Karpas-422 (cell line): ENCODE data around the gene CYSTM1. TPM values are rescaled to one million over a fixed set of nuclear protein-coding genes. Genes with fewer than 3 reads are reported as not detected.

Source experiments
- DNase-seq: peaks from one replicate; pipeline ENCODE4 v3.0.0-alpha.2; 2015
- H2AFZ ChIP-seq: fragments of 200-600 bp; sonication (generic); 2 replicates; pipeline ENCODE4 v1.6.1; 2014; ENCODE audit warnings: antibody characterized with exemption, low read length, mixed read lengths
- H3K27ac ChIP-seq: fragments of 200-600 bp; sonication (generic); 2 replicates; pipeline ENCODE4 v1.5.1; 2014; ENCODE audit warnings: mild to moderate bottlenecking, low read length, moderate library complexity
- H3K27me3 ChIP-seq: fragments of 200-600 bp; sonication (generic); 2 replicates; pipeline ENCODE4 v1.6.1; 2014; ENCODE audit warnings: low read length, mixed read lengths
- H3K36me3 ChIP-seq: fragments of 200-600 bp; sonication (generic); 2 replicates; pipeline ENCODE4 v1.6.1; 2014; ENCODE audit warnings: low read length, mixed read lengths; ENCODE audit not compliant: insufficient read depth
- H3K4me1 ChIP-seq: fragments of 200-600 bp; sonication (generic); 2 replicates; pipeline ENCODE4 v1.6.1; 2014; ENCODE audit warnings: mild to moderate bottlenecking, low read length, mixed read lengths
- H3K4me2 ChIP-seq: fragments of 200-600 bp; sonication (generic); 2 replicates; pipeline ENCODE4 v1.6.1; 2014; ENCODE audit warnings: low read length, low read depth, mild to moderate bottlenecking; ENCODE audit not compliant: poor library complexity, severe bottlenecking
- H3K4me3 ChIP-seq: fragments of 200-600 bp; sonication (generic); 2 replicates; pipeline ENCODE4 v1.5.1; 2014; ENCODE audit warnings: mild to moderate bottlenecking, antibody characterized with exemption, low read length, mixed read lengths
- H3K79me2 ChIP-seq: fragments of 200-600 bp; sonication (generic); 2 replicates; pipeline ENCODE4 v1.6.1; 2014; ENCODE audit warnings: mild to moderate bottlenecking, low read length, mixed read lengths
- H3K9ac ChIP-seq: fragments of 200-600 bp; sonication (generic); 2 replicates; pipeline ENCODE4 v1.6.0; 2014; ENCODE audit warnings: low read length
- H3K9me2 ChIP-seq: fragments of 200-600 bp; sonication (generic), shearing (Covaris generic); replicated peaks from 2 replicates; pipeline ENCODE4 v1.6.0; 2014; ENCODE audit warnings: mild to moderate bottlenecking, low read length, moderate library complexity; ENCODE audit not compliant: insufficient read depth
- H3K9me3 ChIP-seq: fragments of 300-700, 200-600 bp; sonication (generic); 2 replicates; pipeline ENCODE4 v1.6.1; 2014; ENCODE audit warnings: low read length, mixed read lengths
- H4K20me1 ChIP-seq: fragments of 200-600 bp; sonication (generic); 2 replicates; pipeline ENCODE4 v1.6.1; 2014; ENCODE audit warnings: mild to moderate bottlenecking, antibody characterized with exemption, low read length, low read depth; ENCODE audit not compliant: insufficient read depth
- total RNA-seq: library from RNA; depleted of rRNA; stranded (reverse); fragments of >200 nt; shearing (Covaris generic); gene quantifications from 2 replicates; pipeline ENCODE4 v1.2.3, GENCODE V29; 2014; ENCODE audit warnings: low replicate concordance

The CYSTM1 gene
- total RNA-seq, 1 experiment from 2014 or later: 28.5 TPM

DNA sequence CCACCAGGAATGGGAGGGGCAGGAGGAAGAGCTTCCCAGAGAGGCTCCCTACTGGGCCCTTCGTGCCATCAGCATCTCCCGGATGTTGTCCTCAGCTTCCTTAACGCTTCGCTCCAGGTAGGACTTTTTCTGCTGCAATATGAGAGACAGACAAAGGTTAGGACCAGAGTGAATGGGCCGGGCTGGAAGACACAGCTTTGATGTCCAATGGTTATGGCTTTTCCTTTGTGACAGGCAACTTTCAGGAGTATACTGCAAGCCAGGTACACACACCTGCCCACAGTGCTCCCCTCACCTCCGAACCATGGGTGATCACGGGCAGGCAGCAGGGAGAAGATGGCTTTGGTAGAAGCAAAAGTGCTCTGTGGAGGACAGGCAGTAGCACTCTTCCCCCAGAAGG lies 70.9 kb downstream of the CYSTM1 start:
- Histone ChIP-seq H3K9me2 (no peaks in the 10 kb centered on the region), H3K27ac (no peak overlapping the region), H4K20me1 (no peaks in the 10 kb centered on the region), H3K4me3 (no peak overlapping the region), H3K27me3 (no peaks in the 10 kb centered on the region), H3K9ac (no peak overlapping the region), H3K4me1 (peaks cover 15% of the 10 kb centered on the region), H3K9me3 (no peaks in the 10 kb centered on the region), H3K36me3 (no peaks in the 10 kb centered on the region), H3K4me2 (no peak overlapping the region), H3K79me2 (0 out of 2 replicates have a peak, but pooled peaks cover 2% of the 10 kb centered on the region), H2AFZ (no peak overlapping the region)
- no peak for DNase-seq

- no peaks in the 10 kb centered on the region for H3K9me3 ChIP-seq
- H3K36me3 ChIP-seq: no peaks in the 10 kb centered on the region
- H3K4me1 ChIP-seq: peaks cover 15% of the 10 kb centered on the region
- no peaks in the 10 kb centered on the region for H4K20me1 ChIP-seq
- no peak for DNase-seq
- H3K9ac ChIP-seq: no peak overlapping the region
- no peak overlapping the region for H2AFZ ChIP-seq
- no peak overlapping the region for H3K4me3 ChIP-seq
- no peaks in the 10 kb centered on the region for H3K27me3 ChIP-seq
- no peaks in the 10 kb centered on the region for H3K9me2 ChIP-seq
- no peak overlapping the region for H3K4me2 ChIP-seq
- H3K27ac ChIP-seq: no peak overlapping the region
- H3K79me2 ChIP-seq: 0 out of 2 replicates have a peak, but pooled peaks cover 4% of the 10 kb centered on the region
Measured at GRCh38 chr5:140246378-140247122, 71.6 kb downstream of the CYSTM1 start.

GRCh38 chr5:140248414-140248813 lies 73.4 kb downstream of the CYSTM1 start:
- H2AFZ ChIP-seq: no peak overlapping the region
- no peaks in the 10 kb centered on the region for H3K9me3 ChIP-seq
- no peak for DNase-seq
- H4K20me1 ChIP-seq: no peaks in the 10 kb centered on the region
- H3K27me3 ChIP-seq: no peaks in the 10 kb centered on the region
- H3K9ac ChIP-seq: no peak overlapping the region
- H3K27ac ChIP-seq: no peak overlapping the region
- no peak overlapping the region for H3K4me3 ChIP-seq
- H3K79me2 ChIP-seq: 0 out of 2 replicates have a peak, but pooled peaks cover 10% of the 10 kb centered on the region
- no peak overlapping the region for H3K4me2 ChIP-seq
- no peaks in the 10 kb centered on the region for H3K36me3 ChIP-seq
- peaks cover 15% of the 10 kb centered on the region for H3K4me1 ChIP-seq
- no peaks in the 10 kb centered on the region for H3K9me2 ChIP-seq

DNA sequence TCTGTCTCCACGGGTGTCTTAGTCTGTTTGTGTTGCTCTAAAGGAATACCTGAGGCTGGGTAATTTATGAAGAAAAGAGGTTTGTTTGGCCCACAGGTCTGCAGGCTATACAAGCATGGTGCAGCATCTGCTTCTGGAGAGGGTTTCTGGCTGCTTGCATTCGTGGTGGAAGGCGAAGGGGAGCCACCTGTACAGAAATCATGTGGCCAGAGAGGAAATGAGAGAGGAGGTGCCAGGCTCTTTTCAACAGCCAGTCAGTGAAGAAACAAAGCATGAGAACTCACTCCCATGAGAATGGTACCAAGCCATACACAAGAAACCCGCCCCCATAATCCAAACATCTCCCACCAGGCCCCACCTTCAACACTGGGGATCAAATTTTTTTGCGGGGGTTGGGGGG lies 74.5 kb downstream of the CYSTM1 start:
- H3K9ac ChIP-seq: no peak overlapping the region
- no peak overlapping the region for H3K27ac ChIP-seq
- no peaks in the 10 kb centered on the region for H3K9me2 ChIP-seq
- H3K4me1 ChIP-seq: peaks cover 15% of the 10 kb centered on the region
- no peaks in the 10 kb centered on the region for H4K20me1 ChIP-seq
- no peak overlapping the region for H3K4me2 ChIP-seq
- no peaks in the 10 kb centered on the region for H3K9me3 ChIP-seq
- H3K79me2 ChIP-seq: peaks cover 14% of the 10 kb centered on the region; the same call in 1 of the 2 replicates
- no peaks in the 10 kb centered on the region for H3K27me3 ChIP-seq
- DNase-seq: no peak
- H3K36me3 ChIP-seq: no peaks in the 10 kb centered on the region
- H3K4me3 ChIP-seq: no peak overlapping the region
- no peak overlapping the region for H2AFZ ChIP-seq

GRCh38 chr5:140250386-140250785 lies 75.4 kb downstream of the CYSTM1 start:
- Histone ChIP-seq H3K9ac (no peak overlapping the region), H3K4me1 (peaks cover 7% of the 10 kb centered on the region), H3K9me3 (no peaks in the 10 kb centered on the region), H3K79me2 (peaks cover 14% of the 10 kb centered on the region; the same call in 1 of the 2 replicates), H3K36me3 (no peaks in the 10 kb centered on the region), H3K27ac (no peak overlapping the region), H3K9me2 (no peaks in the 10 kb centered on the region), H2AFZ (no peak overlapping the region), H4K20me1 (no peaks in the 10 kb centered on the region), H3K4me3 (no peak overlapping the region), H3K4me2 (no peak overlapping the region), H3K27me3 (no peaks in the 10 kb centered on the region)
- DNase-seq: no peak

DNA sequence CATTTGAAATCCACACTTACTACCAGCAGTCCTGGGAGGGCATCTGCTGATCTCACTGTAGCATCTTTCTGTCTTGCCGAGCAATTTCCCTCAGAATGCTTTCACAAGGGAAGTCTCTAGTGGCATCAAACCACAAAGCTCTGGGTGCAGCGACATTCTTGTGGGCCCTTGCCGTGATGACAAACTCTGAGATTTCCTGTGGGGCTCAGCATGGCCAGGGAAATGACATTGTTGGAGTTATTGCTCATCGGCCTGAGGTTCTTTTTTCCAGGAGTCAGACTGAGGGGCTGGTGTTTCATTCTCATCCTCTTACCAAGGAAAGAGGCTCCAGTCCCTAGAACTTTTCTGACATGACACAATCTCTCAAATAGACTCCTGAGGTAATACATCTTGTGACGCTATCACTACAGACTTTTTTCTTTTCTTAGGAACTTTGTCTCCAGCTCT lies 76.6 kb downstream of the CYSTM1 start:
- Histone ChIP-seq H3K9me2 (no peaks in the 10 kb centered on the region), H4K20me1 (no peaks in the 10 kb centered on the region), H3K9me3 (no peaks in the 10 kb centered on the region), H3K4me1 (no peaks in the 10 kb centered on the region), H3K36me3 (no peaks in the 10 kb centered on the region), H3K27me3 (no peaks in the 10 kb centered on the region), H3K4me2 (no peak overlapping the region), H3K9ac (no peak overlapping the region), H3K4me3 (no peak overlapping the region), H3K27ac (no peak overlapping the region), H2AFZ (no peak overlapping the region), H3K79me2 (peaks cover 23% of the 10 kb centered on the region)
- no peak for DNase-seq

DNA sequence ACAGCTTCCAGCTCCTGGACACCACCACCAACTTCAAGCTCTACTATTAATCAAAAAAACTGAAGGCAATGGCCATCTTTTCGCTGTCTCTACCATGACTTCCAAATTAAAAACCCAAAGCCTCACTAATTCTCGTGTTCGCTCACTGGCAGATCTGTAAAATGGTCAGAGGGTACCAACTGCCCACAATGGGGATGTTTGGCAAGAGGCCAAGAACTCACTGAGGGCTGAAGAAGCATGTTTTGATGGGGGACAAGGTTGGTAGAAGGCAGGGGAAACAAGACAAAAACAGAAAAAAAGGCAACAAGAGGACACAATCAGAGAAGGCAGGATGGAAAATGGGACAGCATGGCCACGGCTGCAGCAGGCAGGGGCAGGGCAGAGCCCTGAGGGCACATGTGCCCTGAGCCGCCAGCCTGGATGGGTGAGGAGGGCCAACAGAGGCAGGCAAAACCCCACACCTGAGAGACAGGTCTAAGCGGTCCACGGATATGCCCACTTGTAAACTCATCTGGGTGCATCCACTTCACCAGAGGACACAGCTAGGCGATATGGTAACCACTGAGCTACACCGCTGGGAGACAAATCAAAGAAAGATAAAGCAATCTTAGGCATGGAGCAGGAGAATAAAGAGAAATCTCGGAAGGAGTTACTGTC lies 77.6 kb downstream of the CYSTM1 start:
- Histone ChIP-seq H3K9ac (no peak overlapping the region), H3K4me3 (no peak overlapping the region), H2AFZ (no peak overlapping the region), H4K20me1 (no peaks in the 10 kb centered on the region), H3K79me2 (peaks cover 29% of the 10 kb centered on the region), H3K9me2 (no peaks in the 10 kb centered on the region), H3K36me3 (no peaks in the 10 kb centered on the region), H3K4me2 (no peak overlapping the region), H3K9me3 (no peaks in the 10 kb centered on the region), H3K27ac (no peak overlapping the region), H3K27me3 (no peaks in the 10 kb centered on the region), H3K4me1 (no peaks in the 10 kb centered on the region)
- DNase-seq: no peak

- no peak overlapping the region for H2AFZ ChIP-seq
- no peaks in the 10 kb centered on the region for H3K27me3 ChIP-seq
- no peaks in the 10 kb centered on the region for H3K9me3 ChIP-seq
- H3K4me3 ChIP-seq: no peak overlapping the region
- H3K9ac ChIP-seq: no peak overlapping the region
- DNase-seq: no peak
- H3K36me3 ChIP-seq: no peaks in the 10 kb centered on the region
- no peaks in the 10 kb centered on the region for H3K9me2 ChIP-seq
- H3K27ac ChIP-seq: no peak overlapping the region
- H4K20me1 ChIP-seq: no peaks in the 10 kb centered on the region
- peaks cover 34% of the 10 kb centered on the region for H3K79me2 ChIP-seq
- H3K4me2 ChIP-seq: no peak overlapping the region
- H3K4me1 ChIP-seq: no peaks in the 10 kb centered on the region
Measured at GRCh38 chr5:140253985-140254384, 79.0 kb downstream of the CYSTM1 start.
